K562 (cell line): ENCODE data around the gene GALNT12.

Experiments used
- ARHGAP35 ChIP-seq: fragments of 450-650 bp; IDR thresholded peaks from 2 replicates; pipeline ENCODE4 v1.6.1; 2018; ENCODE audit not compliant: partially characterized antibody
- CHD2 ChIP-seq: IDR thresholded peaks from 2 replicates; pipeline ENCODE4 v1.6.1; 2011; ENCODE audit warnings: low read depth, low read length
- CTCF ChIP-seq, 3 experiments: IDR thresholded peaks in 2 of 3; conservative IDR thresholded peaks in 1 of 3; 2 replicates each; pipeline ENCODE4 v1.5.1; 2011 to 2012; ENCODE audit warnings: low read length in 3 of 3, mild to moderate bottlenecking in 3 of 3, control low read depth in 2 of 3, improper control_type of control experiment in 1 of 3, inconsistent platforms in 1 of 3, low read depth in 1 of 3, mixed read lengths in 1 of 3, moderate library complexity in 1 of 3; ENCODE audit not compliant: insufficient read depth in 2 of 3
- EZH2 ChIP-seq: IDR thresholded peaks from 2 replicates; pipeline ENCODE4 v1.6.1; 2012; ENCODE audit warnings: low read depth, mild to moderate bottlenecking, inconsistent platforms, low read length, borderline replicate concordance
- FOSL1 ChIP-seq: fragments of 200-800 bp; sonication (Bioruptor generic); conservative IDR thresholded peaks from 2 replicates; pipeline ENCODE4 v1.6.1; 2016; ENCODE audit warnings: missing genetic modification characterization, missing compliant biosample characterization
- JUND ChIP-seq, 2 experiments: IDR thresholded peaks; 2 replicates in 1 of 2; 3 replicates in 1 of 2; pipeline ENCODE4 v1.6.1; 2011; ENCODE audit warnings: borderline replicate concordance in 2 of 2, low read depth in 2 of 2, low read length in 2 of 2, improper control_type of control experiment in 1 of 2, missing biosample characterization in 1 of 2, missing genetic modification characterization in 1 of 2, missing genetic modification reagents in 1 of 2
- OTX1 ChIP-seq: fragments of 450-650 bp; formaldehyde crosslinking; IDR thresholded peaks from 2 replicates; pipeline ENCODE4 v1.4.0; 2022; ENCODE audit warnings: mild to moderate bottlenecking
- POLR2A ChIP-seq: fragments of 450-650 bp; conservative IDR thresholded peaks from 2 replicates; pipeline ENCODE4 v1.6.1; 2016
- POLR2AphosphoS5 ChIP-seq: IDR thresholded peaks from 2 replicates; pipeline ENCODE4 v1.6.1; 2011; ENCODE audit warnings: mild to moderate bottlenecking, low read depth, low read length, moderate library complexity; ENCODE audit not compliant: control insufficient read depth, insufficient read depth
- PTBP1 ChIP-seq: fragments of 200-400 bp; formaldehyde crosslinking; IDR thresholded peaks from 2 replicates; pipeline ENCODE4 v1.6.1; 2017; ENCODE audit warnings: low read depth, low read length
- RFX5 ChIP-seq: IDR thresholded peaks from 2 replicates; pipeline ENCODE4 v1.6.1; 2011; ENCODE audit warnings: low read depth, mild to moderate bottlenecking, improper control_type of control experiment, low read length
- SMC3 ChIP-seq: conservative IDR thresholded peaks from 2 replicates; pipeline ENCODE4 v1.6.1; 2011; ENCODE audit warnings: low read depth, low read length, improper control_type of control experiment; ENCODE audit not compliant: insufficient read depth
- ZNF347 ChIP-seq: fragments of 450-650 bp; formaldehyde crosslinking; IDR thresholded peaks from 2 replicates; pipeline ENCODE4 v1.4.0; 2020; ENCODE audit warnings: low read depth, mild to moderate bottlenecking, moderate library complexity
- ZNF76 ChIP-seq: fragments of 250-450 bp; sonication (Bioruptor Pico); IDR thresholded peaks from 2 replicates; pipeline ENCODE4 v1.4.0; 2020; ENCODE audit warnings: mild to moderate bottlenecking, moderate library complexity, borderline replicate concordance

GRCh38 chr9:98875536-98875935 lies 68.1 kb downstream of the GALNT12 start:
- no peak for TF ChIP-seq POLR2A
- TF ChIP-seq ARHGAP35 = no peak
- TF ChIP-seq JUND (IDR thresholded peaks at IDR 0.05; ENCODE audit: borderline replicate concordance, low read depth, low read length) = no peak
- no peak for TF ChIP-seq JUND (tag; IDR thresholded peaks at IDR 0.05; ENCODE audit: borderline replicate concordance, low read depth, low read length)
- TF ChIP-seq CTCF (IDR thresholded peaks at IDR 0.05 in 2 of 3, conservative IDR thresholded peaks at IDR 0.05 in 1 of 3; ENCODE audit: insufficient read depth in 2 of 3, low read depth in 1 of 3, low read length in 3 of 3) = no peak
- TF ChIP-seq PTBP1 = no peak
- TF ChIP-seq EZH2 = no peak
- TF ChIP-seq POLR2AphosphoS5 = no peak
- TF ChIP-seq ZNF76 (CRISPR knock-in tag) = no peak
- no peak for TF ChIP-seq SMC3
- no peak for TF ChIP-seq RFX5
- no peak for TF ChIP-seq CHD2
- no peak for TF ChIP-seq FOSL1 (tag)
- TF ChIP-seq OTX1 (CRISPR knock-in tag) = no peak
- TF ChIP-seq ZNF347 (CRISPR knock-in tag) = no peak
